HG02852 (cell line): ENCODE measurements around the gene CACNA2D4.

Source experiments
- ATAC-seq: cut with Tn5 transposase; IDR thresholded peaks from one replicate; pipeline ENCODE4 v1.9.1; 2021; ENCODE audit warnings: mild to moderate bottlenecking, moderate library complexity; ENCODE audit not compliant: unreplicated experiment

Gene CACNA2D4

GRCh38 chr12:1847411-1847810 lies 71.0 kb downstream of the CACNA2D4 start:
- no peak for ATAC-seq

DNA sequence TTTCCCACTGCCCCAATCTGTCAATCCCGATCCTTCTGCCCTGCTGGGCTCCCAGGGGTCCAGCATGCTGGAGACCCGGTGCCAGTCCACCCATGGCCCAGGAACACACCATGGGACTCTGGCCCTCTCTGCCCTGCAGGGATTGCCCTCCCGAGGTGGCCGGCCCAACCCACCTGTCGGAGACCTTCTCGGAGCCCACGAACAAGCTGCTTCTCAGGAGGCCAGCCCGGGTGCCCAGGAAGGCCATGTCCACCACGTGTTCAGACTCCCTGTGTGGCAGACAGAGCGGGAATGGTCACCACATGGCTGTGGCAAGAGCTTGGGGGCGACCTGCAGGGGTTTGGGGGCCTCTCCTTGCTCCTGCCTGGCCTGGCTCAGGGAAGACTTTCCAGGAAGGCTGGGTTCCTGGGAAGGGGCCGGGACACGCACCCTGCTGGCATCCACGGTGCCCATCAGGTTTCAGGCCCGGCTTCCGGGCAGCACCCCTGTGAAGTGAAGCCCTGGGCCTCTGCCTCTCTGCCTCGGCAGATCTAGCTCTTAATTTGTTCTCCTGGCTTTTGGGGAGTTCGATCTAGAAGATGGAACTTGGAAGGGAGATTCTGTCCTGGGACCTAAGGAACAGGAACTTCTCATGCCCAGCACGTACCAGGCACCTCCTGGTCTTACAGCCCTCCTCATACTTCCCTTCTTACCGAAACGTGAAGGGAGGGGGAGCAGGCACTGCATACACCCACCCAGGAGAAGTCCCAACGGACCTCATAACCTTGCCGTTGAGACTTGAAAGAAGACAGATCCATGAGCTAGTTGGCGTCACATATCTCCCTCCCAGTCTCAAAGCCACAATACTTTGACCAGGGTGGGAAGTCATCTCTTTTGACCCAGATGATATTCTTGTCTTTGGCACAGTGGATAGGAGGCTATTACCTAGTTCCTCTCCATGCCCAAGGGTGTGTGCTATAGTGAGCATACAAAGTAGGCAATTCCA lies 71.7 kb downstream of the CACNA2D4 start:
- no peak for ATAC-seq

DNA sequence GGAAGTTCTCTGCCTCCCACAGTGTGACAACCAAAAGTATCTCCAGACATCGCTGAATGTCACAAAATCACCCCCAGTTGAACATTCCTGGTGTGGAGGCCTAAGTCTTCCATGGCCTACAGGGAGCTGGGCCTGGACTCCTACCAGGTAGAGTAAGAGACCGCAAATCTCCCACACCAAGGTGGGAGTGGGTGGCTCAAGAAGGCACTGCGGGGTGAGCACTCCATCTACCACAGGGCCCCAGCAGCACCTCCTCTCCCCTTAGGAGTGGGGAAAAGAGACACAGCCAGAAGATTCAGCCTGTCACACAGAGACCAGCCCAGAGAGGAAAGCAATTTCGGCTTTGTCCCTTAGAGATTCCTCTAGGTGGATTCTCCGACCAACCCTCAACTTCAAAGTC lies 72.6 kb downstream of the CACNA2D4 start:
- ATAC-seq, result no peak

- ATAC-seq, result no peak
These were observed 73.0 kb downstream of the CACNA2D4 start for GRCh38 chr12:1845427-1845826.

DNA sequence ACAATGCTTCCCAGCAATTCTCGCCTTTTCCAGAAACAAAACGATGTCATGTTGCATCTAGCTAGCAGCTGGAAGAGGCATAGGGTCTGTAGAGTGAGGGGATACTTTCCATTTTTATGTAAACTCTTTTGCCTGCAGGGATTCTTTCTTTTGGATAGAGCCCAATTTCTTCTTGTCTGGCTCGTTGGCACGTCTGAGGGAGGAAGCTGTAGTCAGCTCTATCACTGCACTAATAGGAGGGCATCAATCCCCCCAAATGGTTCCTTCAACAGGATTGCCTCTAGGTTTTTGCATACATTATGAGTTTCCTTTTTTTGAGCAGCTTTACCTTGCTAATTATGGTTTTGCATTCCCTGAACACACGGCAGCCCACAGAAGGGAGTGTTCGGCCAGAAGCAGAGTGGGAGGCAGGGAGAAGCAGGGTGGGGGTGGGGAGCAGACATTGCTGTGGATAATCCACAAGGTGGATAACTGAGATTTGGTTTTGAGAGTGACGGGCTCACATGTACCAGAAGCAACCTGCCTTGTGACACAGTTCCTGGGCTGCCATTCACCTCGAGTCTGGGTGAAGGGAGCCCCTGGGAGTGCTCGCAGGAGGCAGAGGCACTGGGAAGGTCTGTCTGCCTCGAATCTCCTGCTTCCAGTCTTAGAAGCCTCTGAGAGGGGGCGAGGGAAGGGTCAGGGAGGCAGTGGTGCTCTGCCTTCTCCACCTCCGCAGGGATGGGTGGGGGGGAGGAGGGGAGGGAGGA lies 73.6 kb downstream of the CACNA2D4 start:
- ATAC-seq, result no peak

GRCh38 chr12:1844223-1844622 lies 74.2 kb downstream of the CACNA2D4 start:
- ATAC-seq, result no peak

DNA sequence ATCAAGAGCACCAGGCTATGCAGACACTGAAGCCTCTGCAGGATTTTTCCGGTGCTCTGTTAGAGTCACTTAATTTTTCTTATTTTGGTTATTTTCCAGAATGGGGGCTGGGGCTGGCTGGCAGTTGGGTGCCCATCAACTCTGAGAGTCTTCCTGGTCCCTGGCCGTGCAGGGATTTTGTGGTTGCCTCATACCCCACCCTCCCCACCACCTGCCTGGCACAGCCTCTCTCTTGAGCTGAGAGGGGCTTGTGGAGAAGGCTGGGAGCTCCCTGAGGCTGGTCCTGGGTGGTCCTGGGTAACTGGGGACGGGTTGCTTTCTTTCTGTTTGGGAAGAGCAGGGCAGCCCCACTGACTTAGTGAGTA lies 74.8 kb downstream of the CACNA2D4 start:
- ATAC-seq, result no peak

DNA sequence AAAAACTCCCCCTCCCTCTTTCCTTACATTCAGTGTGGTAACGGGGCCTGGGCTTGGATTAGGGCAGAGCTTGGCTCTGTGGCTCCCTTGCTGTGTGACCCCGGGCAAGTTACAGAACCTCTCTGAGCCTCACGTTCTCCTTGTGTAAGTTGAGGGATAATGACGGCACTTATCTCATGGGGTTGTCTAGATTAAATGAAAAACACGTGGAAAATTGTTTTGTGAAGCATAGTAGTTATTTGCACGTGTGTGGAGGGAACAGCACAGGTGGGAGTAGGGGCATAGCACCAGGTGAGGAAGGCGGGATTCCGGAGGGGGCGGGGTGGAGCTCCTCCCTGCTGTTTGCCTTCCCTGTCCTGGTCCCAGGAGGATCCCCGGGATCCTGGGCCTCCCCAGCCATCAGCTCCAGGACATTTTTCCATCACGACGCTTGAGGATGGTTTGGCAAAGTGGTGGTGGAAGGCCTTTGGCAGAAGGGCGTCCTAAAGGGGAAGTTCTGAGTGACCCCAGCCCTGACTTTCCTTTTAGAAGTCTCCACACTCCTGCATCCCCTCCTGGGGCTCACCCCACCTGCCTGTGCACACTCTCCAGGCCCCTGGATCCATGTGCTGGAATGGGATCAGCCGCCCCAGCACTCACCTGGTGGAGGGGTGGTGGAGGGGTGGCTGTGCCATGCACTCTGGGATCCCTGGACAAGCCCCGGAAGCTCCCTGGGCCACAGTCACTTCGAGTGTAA lies 75.4 kb downstream of the CACNA2D4 start:
- no peak for ATAC-seq

DNA sequence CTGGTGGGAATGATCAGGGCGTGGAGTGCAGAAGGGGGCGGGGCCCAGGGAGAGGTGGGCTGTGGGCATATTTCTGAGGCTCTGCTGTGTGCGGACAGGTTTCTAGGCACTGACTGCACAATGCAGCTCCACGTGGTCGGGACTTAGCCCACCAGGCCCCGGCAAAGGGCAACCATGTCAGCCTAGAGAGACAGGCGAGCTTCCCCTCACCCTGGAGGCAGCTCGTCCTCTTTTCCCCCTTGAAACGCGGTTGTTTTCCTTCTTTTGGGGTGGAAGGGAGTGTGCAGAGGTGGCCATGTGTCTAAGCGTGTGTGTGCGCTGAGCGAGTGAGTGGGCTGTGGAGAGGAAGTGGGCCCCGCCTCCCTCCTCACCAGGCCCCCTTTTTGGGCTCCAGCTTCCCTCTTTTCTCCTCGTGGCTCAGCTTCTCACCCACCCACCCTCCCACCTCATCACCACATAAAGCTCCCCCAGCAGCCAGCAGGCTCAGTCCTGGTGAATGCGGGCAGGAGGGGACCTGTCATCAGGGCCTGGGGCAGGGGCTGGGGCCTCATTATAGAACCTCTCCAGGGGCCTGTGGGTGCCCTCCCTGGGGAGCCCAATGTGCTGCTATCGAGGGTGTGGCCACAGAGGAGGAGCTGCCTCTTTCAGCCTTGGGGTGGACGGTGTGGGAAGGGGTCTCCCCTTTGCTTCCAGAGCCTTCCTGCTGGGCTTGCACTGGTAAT lies 76.1 kb downstream of the CACNA2D4 start:
- ATAC-seq, result no peak

DNA sequence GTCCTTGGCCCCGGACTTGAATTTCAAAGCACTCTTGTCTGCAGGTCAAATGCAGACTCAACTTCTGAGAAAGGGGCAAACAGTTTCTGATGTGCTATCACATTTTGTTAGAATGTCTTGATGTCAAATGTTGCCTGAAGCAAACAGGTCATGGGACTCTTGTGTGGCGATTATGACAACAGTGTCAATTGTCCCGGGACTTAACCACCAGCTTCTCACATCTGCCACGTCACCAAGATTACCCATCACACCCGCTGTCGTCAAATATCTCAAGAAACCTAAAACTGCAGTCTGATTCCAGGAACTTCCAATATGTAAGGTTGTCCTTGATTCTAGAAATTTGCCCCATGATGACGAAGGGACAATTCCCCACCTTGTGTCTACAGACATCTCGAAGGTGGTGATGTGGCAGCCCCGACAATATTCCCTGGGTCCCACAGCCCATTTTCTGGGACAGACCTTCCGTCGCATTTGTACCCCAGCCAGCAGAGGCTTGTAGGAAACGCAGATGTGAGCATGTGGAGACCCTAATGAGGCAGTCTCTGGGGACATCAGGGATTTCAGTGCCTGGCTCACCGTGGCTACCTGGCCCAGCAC lies 76.8 kb downstream of the CACNA2D4 start:
- no peak for ATAC-seq

DNA sequence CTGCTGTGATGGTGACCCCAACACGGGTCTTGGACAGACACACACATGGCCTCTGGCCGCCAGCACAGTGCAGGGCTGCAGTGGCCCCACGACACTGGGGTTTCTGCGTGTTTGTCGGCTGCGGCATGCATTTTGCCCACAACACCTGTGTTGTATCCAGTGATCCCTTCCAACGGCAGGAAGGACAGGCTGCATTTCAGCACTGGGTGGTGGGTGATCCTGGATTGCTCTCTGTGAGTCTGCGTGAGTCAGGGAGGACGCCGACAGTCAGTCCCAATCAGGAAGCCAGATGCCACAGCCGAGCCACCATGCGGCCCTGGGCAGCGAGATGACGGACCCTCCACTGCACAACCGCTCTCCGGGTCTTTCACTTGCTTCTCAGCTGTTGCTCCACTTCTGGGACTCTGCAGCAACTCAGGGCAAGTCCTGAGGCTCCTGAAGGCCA lies 77.4 kb downstream of the CACNA2D4 start:
- no peak for ATAC-seq

DNA sequence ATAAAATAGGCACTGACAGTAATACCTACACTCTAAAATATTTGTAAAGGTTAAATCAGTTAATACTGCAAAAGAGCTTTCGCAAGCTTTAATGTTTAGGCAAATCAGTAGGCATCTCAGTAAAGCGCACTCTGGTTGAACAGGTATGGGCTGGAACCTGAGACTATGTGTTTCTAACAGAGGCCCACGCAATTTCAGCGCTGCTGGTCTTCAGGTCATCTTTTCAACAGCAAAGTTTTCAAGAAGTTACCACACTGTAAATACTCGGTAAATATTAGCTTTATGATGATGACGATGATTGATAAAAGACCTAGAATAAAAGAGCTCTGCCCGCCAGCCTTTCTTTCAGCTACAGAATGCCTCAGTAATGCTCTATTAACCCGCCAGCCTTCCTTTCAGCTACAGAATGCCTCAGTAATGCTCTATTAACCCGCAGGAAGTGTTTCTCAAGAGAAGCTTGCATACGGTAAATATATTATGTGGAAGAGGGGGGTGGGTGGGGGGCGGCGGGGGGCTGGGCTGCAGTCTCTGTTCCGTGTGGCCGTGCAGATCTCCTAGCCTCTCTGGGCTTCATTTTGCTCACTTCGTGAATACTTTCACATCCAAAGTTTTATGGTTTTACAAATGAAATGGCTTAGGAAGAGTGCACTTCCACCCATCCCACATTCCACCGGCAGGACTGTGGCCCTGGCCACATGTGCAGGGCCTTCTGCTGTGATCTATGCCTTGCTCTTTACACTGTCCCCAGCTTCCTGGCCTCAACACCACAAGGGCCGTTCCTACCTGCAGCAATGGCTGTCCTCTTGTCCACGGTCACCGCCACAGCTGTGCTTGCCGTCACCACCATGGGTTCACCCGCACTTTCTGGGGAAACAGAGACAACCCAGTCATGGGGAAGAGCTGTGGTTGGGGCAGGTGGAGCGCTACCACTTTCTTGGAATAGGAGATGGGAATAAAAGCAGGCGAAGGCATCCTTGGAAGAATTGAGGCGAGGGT lies 78.2 kb downstream of the CACNA2D4 start:
- no peak for ATAC-seq

DNA sequence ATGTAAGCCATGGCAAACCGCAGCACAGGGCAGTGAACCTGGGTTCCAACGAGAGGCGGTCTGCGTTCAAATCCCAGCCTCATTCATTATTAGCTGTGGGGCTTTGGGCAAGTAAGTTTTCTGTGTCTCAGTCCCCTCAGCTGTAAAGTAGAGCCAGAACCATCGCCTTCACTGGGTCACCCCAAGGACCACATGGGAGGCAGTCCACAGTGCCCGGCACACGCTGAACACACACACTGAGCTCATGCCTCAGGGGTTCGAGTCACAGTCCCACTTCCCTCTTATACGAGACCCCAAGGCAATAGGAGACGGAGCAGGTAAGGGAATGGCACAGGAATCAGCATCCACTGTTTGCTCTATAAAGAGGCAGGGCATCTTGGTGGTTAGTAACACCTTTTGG lies 79.0 kb downstream of the CACNA2D4 start:
- ATAC-seq, result no peak

GRCh38 chr12:1838994-1839365 lies 79.5 kb downstream of the CACNA2D4 start:
- no peak for ATAC-seq

DNA sequence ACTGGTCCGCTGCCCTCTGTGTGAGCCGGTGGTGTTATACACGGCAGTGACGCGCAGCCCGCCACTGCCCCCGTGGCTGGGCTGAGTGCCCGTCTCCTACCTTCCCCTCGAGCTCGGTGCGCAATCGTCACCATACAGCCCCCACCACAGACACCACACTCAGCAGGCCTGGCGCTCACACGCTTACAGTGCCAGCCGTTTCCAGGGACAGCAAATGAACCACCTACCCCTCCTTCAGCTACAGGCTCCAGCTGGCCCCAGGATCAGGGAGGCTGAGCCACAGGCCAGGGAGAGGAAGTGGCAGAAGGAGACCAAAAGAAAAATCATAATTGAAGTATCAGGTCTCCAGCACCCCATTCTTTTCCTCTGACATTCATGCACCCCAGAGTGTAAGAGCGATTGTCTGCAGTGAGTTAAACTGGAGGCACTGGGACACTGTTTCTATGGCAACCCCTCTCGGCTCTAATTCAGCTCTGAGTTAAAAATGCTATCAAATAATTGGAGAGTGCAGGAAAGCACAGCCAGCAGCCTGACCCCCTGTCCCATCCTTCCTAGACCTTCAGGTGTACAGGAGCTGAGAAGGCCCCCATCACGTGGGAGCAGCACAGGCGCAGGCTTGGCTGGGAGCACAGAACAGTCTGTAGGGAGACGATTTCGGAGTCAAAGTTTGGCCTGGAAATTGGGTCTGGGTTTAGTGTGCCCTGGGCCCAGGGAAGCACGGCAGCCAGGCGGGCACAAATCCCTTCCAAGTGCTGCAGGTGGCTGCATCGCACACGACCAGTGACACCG lies 80.1 kb downstream of the CACNA2D4 start:
- no peak for ATAC-seq

DNA sequence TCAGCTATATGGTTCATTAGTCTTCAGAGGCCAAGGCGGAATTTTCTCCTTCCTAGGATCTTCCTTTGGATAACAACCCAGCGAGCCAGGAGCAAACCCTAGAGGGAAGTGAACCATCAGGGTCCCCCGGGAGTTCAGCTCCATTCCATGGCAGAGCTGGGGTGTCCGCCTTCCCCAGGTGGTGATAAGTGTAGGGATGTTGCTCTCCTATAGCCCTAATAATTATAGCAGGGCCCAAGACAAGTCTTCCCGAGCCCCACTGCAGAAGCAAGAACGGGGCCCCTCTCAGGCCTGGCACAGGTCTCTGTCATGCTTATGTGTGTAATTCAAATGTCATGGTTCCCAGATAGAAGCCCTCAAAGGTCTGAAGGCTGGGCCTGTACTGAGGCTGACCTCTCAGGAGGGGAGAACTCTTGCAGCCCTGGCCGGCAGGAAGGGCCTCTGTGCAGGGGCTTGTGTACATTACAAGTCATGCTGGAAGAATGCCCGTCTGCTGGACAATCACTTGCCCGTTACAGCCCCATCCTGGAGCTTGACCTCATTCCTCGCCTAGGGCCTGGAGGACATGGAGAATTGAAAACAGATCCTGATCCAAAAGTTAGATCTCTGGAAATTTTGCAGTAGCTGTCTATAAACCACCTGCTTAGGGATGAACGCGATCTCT lies 80.8 kb downstream of the CACNA2D4 start:
- ATAC-seq, result no peak

DNA sequence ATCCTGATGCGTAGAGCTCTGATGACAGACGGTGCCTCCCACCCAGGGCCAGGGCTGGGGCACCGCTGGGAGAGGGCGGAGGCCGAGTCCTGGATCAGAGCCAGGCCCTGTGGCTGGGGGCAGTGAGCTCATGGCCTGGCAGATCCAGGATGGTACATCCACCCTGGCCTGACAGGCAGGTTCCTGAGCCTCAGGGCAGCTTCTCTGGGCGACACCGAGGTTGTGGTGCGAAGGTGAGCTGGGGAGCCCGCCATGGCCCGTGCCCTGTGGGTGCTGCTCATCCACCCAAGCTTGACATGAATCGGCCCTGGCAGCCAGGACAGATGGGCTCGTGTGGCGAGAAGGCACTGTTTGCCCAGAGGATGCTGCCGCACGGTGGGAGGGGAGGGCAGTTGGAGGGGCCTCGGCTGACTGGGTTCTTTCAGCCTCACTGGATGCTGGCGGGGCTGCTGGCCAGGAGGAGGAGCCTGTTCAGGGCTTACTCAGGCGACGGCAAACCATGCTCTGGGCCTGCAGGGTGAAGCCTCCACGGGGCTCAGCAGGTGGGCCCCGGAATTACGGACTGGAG lies 81.5 kb downstream of the CACNA2D4 start:
- no peak for ATAC-seq
